ENCODE results near the gene RAB20. TPM values are rescaled to one million over a fixed set of nuclear protein-coding genes. Genes with fewer than 3 reads are reported as not detected.

The RAB20 gene
- polyA plus RNA-seq, 1 donor from 2014 or later: not detected

DNA sequence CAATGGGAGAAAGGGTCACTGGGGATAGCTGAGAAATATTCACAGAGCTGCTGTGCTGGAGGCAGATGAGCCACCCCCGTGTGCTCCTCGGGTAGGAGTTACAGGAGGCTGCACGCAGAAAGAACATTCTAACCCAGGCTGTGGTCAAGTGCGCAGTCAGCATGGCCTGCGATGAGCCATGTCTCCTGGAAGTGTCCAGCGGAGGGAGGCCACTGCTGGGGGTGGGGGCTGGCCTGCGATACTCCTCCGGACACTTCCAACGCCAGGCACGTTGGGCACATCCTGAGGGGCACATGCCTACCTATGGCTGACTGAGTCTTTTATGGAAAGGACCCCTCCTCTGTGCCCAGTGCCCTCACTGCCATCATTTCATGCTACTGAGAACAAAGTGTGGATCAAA, 55.9 kb downstream of the RAB20 start:
- H2AFZ ChIP-seq (ENCODE audit: low read depth, low read length): no peak overlapping the region
- no peaks in the 10 kb centered on the region for H4K20me1 ChIP-seq (ENCODE audit: insufficient read depth)
- no peaks in the 10 kb centered on the region for H3K79me2 ChIP-seq (replicated peaks; ENCODE audit: insufficient read depth, low read length)

DNA sequence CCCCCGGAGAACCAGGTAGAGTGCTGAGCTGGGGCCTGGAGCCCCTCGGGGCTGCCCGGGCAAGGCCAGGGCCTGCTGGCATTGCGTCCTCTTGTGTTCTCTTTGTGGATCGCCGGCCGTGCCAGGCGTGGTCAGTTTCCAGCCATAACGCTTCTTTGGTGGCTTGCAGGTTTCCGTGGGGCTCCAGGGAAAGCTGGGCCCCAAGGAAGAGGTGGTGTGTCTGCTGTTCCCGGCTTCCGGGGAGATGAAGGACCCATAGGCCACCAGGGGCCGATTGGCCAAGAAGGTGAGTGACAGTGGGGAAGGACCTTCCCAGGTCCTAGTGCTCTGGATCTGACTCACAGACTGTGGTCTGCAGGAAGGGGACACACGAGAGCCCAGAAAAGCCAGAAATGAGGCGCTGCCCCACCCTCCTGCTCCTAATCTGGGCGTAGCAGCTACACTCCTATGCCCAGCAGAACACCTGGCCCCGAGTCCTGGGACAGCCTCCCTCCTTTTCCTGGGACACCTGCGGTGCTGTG, 57.5 kb downstream of the RAB20 start:
- no peaks in the 10 kb centered on the region for H3K27me3 ChIP-seq (ENCODE audit: insufficient read depth, low read depth, low read length)
- no peaks in the 10 kb centered on the region for H3K9me2 ChIP-seq (ENCODE audit: insufficient read depth, low read length)
- no peaks in the 10 kb centered on the region for H3F3A ChIP-seq (ENCODE audit: insufficient read depth, low read length, poor library complexity, severe bottlenecking)
- no peak overlapping the region for H3K4me2 ChIP-seq (ENCODE audit: low read length)
- no peaks in the 10 kb centered on the region for H3K79me2 ChIP-seq (replicated peaks; ENCODE audit: insufficient read depth, low read length)
- H2AFZ ChIP-seq (ENCODE audit: low read depth, low read length): no peak overlapping the region
- no peaks in the 10 kb centered on the region for H3K36me3 ChIP-seq (ENCODE audit: insufficient read depth, low read length)
- no peak overlapping the region for H3K27ac ChIP-seq (ENCODE audit: low read length)
- TF ChIP-seq EP300 (conservative IDR thresholded peaks at IDR 0.05; ENCODE audit: poor library complexity, severe bottlenecking) (no peak), MXI1 (conservative IDR thresholded peaks at IDR 0.05; ENCODE audit: poor library complexity, severe bottlenecking) (no peak), POLR2AphosphoS5 (IDR thresholded peaks at IDR 0.05) (no peak), CTCF (IDR thresholded peaks at IDR 0.05; ENCODE audit: poor library complexity, severe bottlenecking) (no peak), SMC3 (conservative IDR thresholded peaks at IDR 0.05; ENCODE audit: poor library complexity) (no peak), RAD21 (conservative IDR thresholded peaks at IDR 0.05) (no peak), EZH2 (IDR thresholded peaks at IDR 0.05; ENCODE audit: borderline replicate concordance, insufficient read depth, low read length, poor library complexity, severe bottlenecking) (no peak), TAF1 (IDR thresholded peaks at IDR 0.05; ENCODE audit: low read depth) (no peak)
- TF ChIP-seq, protein P1, sequence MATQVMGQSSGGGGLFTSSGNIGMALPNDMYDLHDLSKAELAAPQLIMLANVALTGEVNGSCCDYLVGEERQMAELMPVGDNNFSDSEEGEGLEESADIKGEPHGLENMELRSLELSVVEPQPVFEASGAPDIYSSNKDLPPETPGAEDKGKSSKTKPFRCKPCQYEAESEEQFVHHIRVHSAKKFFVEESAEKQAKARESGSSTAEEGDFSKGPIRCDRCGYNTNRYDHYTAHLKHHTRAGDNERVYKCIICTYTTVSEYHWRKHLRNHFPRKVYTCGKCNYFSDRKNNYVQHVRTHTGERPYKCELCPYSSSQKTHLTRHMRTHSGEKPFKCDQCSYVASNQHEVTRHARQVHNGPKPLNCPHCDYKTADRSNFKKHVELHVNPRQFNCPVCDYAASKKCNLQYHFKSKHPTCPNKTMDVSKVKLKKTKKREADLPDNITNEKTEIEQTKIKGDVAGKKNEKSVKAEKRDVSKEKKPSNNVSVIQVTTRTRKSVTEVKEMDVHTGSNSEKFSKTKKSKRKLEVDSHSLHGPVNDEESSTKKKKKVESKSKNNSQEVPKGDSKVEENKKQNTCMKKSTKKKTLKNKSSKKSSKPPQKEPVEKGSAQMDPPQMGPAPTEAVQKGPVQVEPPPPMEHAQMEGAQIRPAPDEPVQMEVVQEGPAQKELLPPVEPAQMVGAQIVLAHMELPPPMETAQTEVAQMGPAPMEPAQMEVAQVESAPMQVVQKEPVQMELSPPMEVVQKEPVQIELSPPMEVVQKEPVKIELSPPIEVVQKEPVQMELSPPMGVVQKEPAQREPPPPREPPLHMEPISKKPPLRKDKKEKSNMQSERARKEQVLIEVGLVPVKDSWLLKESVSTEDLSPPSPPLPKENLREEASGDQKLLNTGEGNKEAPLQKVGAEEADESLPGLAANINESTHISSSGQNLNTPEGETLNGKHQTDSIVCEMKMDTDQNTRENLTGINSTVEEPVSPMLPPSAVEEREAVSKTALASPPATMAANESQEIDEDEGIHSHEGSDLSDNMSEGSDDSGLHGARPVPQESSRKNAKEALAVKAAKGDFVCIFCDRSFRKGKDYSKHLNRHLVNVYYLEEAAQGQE (IDR thresholded peaks at IDR 0.05; ENCODE audit: borderline replicate concordance): no peak
- H3K4me3 ChIP-seq (ENCODE audit: low read length): no peak overlapping the region
- H3K9ac ChIP-seq (ENCODE audit: low read length): no peak overlapping the region
- no peaks in the 10 kb centered on the region for H4K20me1 ChIP-seq (ENCODE audit: insufficient read depth)
- H3K9me3 ChIP-seq (ENCODE audit: low read length): no peaks in the 10 kb centered on the region

More for the DNA sequence above, 55.9 kb downstream of the RAB20 start:
- Histone ChIP-seq H3K9me3 (ENCODE audit: low read length) (no peaks in the 10 kb centered on the region), H3F3A (ENCODE audit: insufficient read depth, low read length, poor library complexity, severe bottlenecking) (no peaks in the 10 kb centered on the region), H3K27me3 (ENCODE audit: insufficient read depth, low read depth, low read length) (no peaks in the 10 kb centered on the region), H3K9ac (ENCODE audit: low read length) (no peak overlapping the region), H3K9me2 (ENCODE audit: insufficient read depth, low read length) (no peaks in the 10 kb centered on the region), H3K4me2 (ENCODE audit: low read length) (no peak overlapping the region), H3K4me3 (ENCODE audit: low read length) (no peak overlapping the region), H3K27ac (ENCODE audit: low read length) (no peak overlapping the region), H3K36me3 (ENCODE audit: insufficient read depth, low read length) (no peaks in the 10 kb centered on the region)
- no peak for TF ChIP-seq EP300 (conservative IDR thresholded peaks at IDR 0.05; ENCODE audit: poor library complexity, severe bottlenecking)
- no peak for TF ChIP-seq SMC3 (conservative IDR thresholded peaks at IDR 0.05; ENCODE audit: poor library complexity)
- TF ChIP-seq MXI1 (conservative IDR thresholded peaks at IDR 0.05; ENCODE audit: poor library complexity, severe bottlenecking): no peak
- TF ChIP-seq CTCF (IDR thresholded peaks at IDR 0.05; ENCODE audit: poor library complexity, severe bottlenecking): no peak
- no peak for TF ChIP-seq TAF1 (IDR thresholded peaks at IDR 0.05; ENCODE audit: low read depth)
- no peak for TF ChIP-seq POLR2AphosphoS5 (IDR thresholded peaks at IDR 0.05)
- TF ChIP-seq, protein P1 (IDR thresholded peaks at IDR 0.05; ENCODE audit: borderline replicate concordance): no peak
